ENCODE data around the gene PTGER2.

The PTGER2 gene

GRCh38 chr14:52277552-52277951 lies 36.6 kb upstream of the PTGER2 start:
- Histone ChIP-seq H3K27me3 (ENCODE audit: control insufficient read depth, insufficient read depth, low read length) (no peaks in the 10 kb centered on the region), H3K9me3 (ENCODE audit: control insufficient read depth, low read depth, low read length) (no peaks in the 10 kb centered on the region), H3K9ac (ENCODE audit: low read length) (no peak overlapping the region), H3K4me3 (ENCODE audit: low read length) (no peak overlapping the region), H3K27ac (ENCODE audit: low read length) (no peak overlapping the region), H3K36me3 (ENCODE audit: control insufficient read depth, low read depth, low read length) (no peaks in the 10 kb centered on the region), H3K4me1 (ENCODE audit: control insufficient read depth, low read depth, low read length) (peaks cover 13% of the 10 kb centered on the region)

GRCh38 chr14:52279408-52279807 lies 34.7 kb upstream of the PTGER2 start:
- H3K9me3 ChIP-seq (ENCODE audit: control insufficient read depth, low read depth, low read length): no peaks in the 10 kb centered on the region
- no peaks in the 10 kb centered on the region for H3K36me3 ChIP-seq (ENCODE audit: control insufficient read depth, low read depth, low read length)
- no peak overlapping the region for H3K4me3 ChIP-seq (ENCODE audit: low read length)
- H3K27me3 ChIP-seq (ENCODE audit: control insufficient read depth, insufficient read depth, low read length): no peaks in the 10 kb centered on the region
- no peak overlapping the region for H3K27ac ChIP-seq (ENCODE audit: low read length)
- H3K9ac ChIP-seq (ENCODE audit: low read length): no peak overlapping the region
- peaks cover 13% of the 10 kb centered on the region for H3K4me1 ChIP-seq (ENCODE audit: control insufficient read depth, low read depth, low read length)

- Histone ChIP-seq H3K9me3 (ENCODE audit: control insufficient read depth, low read depth, low read length) (no peaks in the 10 kb centered on the region), H3K27me3 (ENCODE audit: control insufficient read depth, insufficient read depth, low read length) (no peaks in the 10 kb centered on the region), H3K27ac (ENCODE audit: low read length) (no peak overlapping the region), H3K4me1 (ENCODE audit: control insufficient read depth, low read depth, low read length) (peaks cover 17% of the 10 kb centered on the region), H3K36me3 (ENCODE audit: control insufficient read depth, low read depth, low read length) (no peaks in the 10 kb centered on the region), H3K9ac (ENCODE audit: low read length) (no peak overlapping the region), H3K4me3 (ENCODE audit: low read length) (no peak overlapping the region)
These were observed 31.0 kb upstream of the PTGER2 start for GRCh38 chr14:52283099-52283498.

GRCh38 chr14:52286661-52287649 lies 27.2 kb upstream of the PTGER2 start:
- Histone ChIP-seq H3K4me3 (ENCODE audit: low read length) (no peak overlapping the region), H3K9ac (ENCODE audit: low read length) (no peak overlapping the region), H3K27me3 (ENCODE audit: control insufficient read depth, insufficient read depth, low read length) (no peaks in the 10 kb centered on the region), H3K27ac (ENCODE audit: low read length) (no peak overlapping the region), H3K9me3 (ENCODE audit: control insufficient read depth, low read depth, low read length) (no peaks in the 10 kb centered on the region), H3K4me1 (ENCODE audit: control insufficient read depth, low read depth, low read length) (peaks cover 7% of the 10 kb centered on the region), H3K36me3 (ENCODE audit: control insufficient read depth, low read depth, low read length) (no peaks in the 10 kb centered on the region)

GRCh38 chr14:52296378-52296777 lies 17.7 kb upstream of the PTGER2 start:
- Histone ChIP-seq H3K9me3 (ENCODE audit: control insufficient read depth, low read depth, low read length) (no peaks in the 10 kb centered on the region), H3K27me3 (ENCODE audit: control insufficient read depth, insufficient read depth, low read length) (no peaks in the 10 kb centered on the region), H3K36me3 (ENCODE audit: control insufficient read depth, low read depth, low read length) (no peaks in the 10 kb centered on the region), H3K9ac (ENCODE audit: low read length) (no peak overlapping the region), H3K4me3 (ENCODE audit: low read length) (no peak overlapping the region), H3K4me1 (ENCODE audit: control insufficient read depth, low read depth, low read length) (no peaks in the 10 kb centered on the region), H3K27ac (ENCODE audit: low read length) (no peak overlapping the region)

GRCh38 chr14:52298795-52299194 lies 15.3 kb upstream of the PTGER2 start:
- no peak overlapping the region for H3K9ac ChIP-seq (ENCODE audit: low read length)
- no peaks in the 10 kb centered on the region for H3K36me3 ChIP-seq (ENCODE audit: control insufficient read depth, low read depth, low read length)
- H3K27me3 ChIP-seq (ENCODE audit: control insufficient read depth, insufficient read depth, low read length): no peaks in the 10 kb centered on the region
- H3K27ac ChIP-seq (ENCODE audit: low read length): no peak overlapping the region
- H3K4me1 ChIP-seq (ENCODE audit: control insufficient read depth, low read depth, low read length): no peaks in the 10 kb centered on the region
- H3K9me3 ChIP-seq (ENCODE audit: control insufficient read depth, low read depth, low read length): no peaks in the 10 kb centered on the region
- H3K4me3 ChIP-seq (ENCODE audit: low read length): no peak overlapping the region

GRCh38 chr14:52299692-52300278 lies 14.3 kb upstream of the PTGER2 start:
- H3K36me3 ChIP-seq (ENCODE audit: control insufficient read depth, low read depth, low read length): no peaks in the 10 kb centered on the region
- no peaks in the 10 kb centered on the region for H3K4me1 ChIP-seq (ENCODE audit: control insufficient read depth, low read depth, low read length)
- no peaks in the 10 kb centered on the region for H3K9me3 ChIP-seq (ENCODE audit: control insufficient read depth, low read depth, low read length)
- no peak overlapping the region for H3K27ac ChIP-seq (ENCODE audit: low read length)
- no peak overlapping the region for H3K4me3 ChIP-seq (ENCODE audit: low read length)
- no peaks in the 10 kb centered on the region for H3K27me3 ChIP-seq (ENCODE audit: control insufficient read depth, insufficient read depth, low read length)
- no peak overlapping the region for H3K9ac ChIP-seq (ENCODE audit: low read length)

- Histone ChIP-seq H3K4me1 (ENCODE audit: control insufficient read depth, low read depth, low read length) (no peaks in the 10 kb centered on the region), H3K27ac (ENCODE audit: low read length) (no peak overlapping the region), H3K4me3 (ENCODE audit: low read length) (no peak overlapping the region), H3K27me3 (ENCODE audit: control insufficient read depth, insufficient read depth, low read length) (no peaks in the 10 kb centered on the region), H3K9ac (ENCODE audit: low read length) (no peak overlapping the region), H3K9me3 (ENCODE audit: control insufficient read depth, low read depth, low read length) (no peaks in the 10 kb centered on the region), H3K36me3 (ENCODE audit: control insufficient read depth, low read depth, low read length) (no peaks in the 10 kb centered on the region)
These were observed 10.9 kb upstream of the PTGER2 start for GRCh38 chr14:52303236-52303635.

GRCh38 chr14:52304248-52304904 lies 9.7 kb upstream of the PTGER2 start:
- Histone ChIP-seq H3K36me3 (ENCODE audit: control insufficient read depth, low read depth, low read length) (no peaks in the 10 kb centered on the region), H3K27ac (ENCODE audit: low read length) (no peak overlapping the region), H3K9me3 (ENCODE audit: control insufficient read depth, low read depth, low read length) (no peaks in the 10 kb centered on the region), H3K4me3 (ENCODE audit: low read length) (no peak overlapping the region), H3K9ac (ENCODE audit: low read length) (no peak overlapping the region), H3K27me3 (ENCODE audit: control insufficient read depth, insufficient read depth, low read length) (no peaks in the 10 kb centered on the region), H3K4me1 (ENCODE audit: control insufficient read depth, low read depth, low read length) (no peaks in the 10 kb centered on the region)

- Histone ChIP-seq H3K4me1 (ENCODE audit: control insufficient read depth, low read depth, low read length) (no peaks in the 10 kb centered on the region), H3K27me3 (ENCODE audit: control insufficient read depth, insufficient read depth, low read length) (no peaks in the 10 kb centered on the region), H3K27ac (ENCODE audit: low read length) (no peak overlapping the region), H3K36me3 (ENCODE audit: control insufficient read depth, low read depth, low read length) (no peaks in the 10 kb centered on the region), H3K4me3 (ENCODE audit: low read length) (no peak overlapping the region), H3K9me3 (ENCODE audit: control insufficient read depth, low read depth, low read length) (no peaks in the 10 kb centered on the region), H3K9ac (ENCODE audit: low read length) (no peak overlapping the region)
These were observed 9.1 kb upstream of the PTGER2 start for GRCh38 chr14:52305014-52305413.

- H3K4me3 ChIP-seq (ENCODE audit: low read length): no peak overlapping the region
- H3K27me3 ChIP-seq (ENCODE audit: control insufficient read depth, insufficient read depth, low read length): peaks cover 14% of the 10 kb centered on the region
- no peak overlapping the region for H3K9ac ChIP-seq (ENCODE audit: low read length)
- no peaks in the 10 kb centered on the region for H3K36me3 ChIP-seq (ENCODE audit: control insufficient read depth, low read depth, low read length)
- no peaks in the 10 kb centered on the region for H3K9me3 ChIP-seq (ENCODE audit: control insufficient read depth, low read depth, low read length)
- H3K4me1 ChIP-seq (ENCODE audit: control insufficient read depth, low read depth, low read length): no peaks in the 10 kb centered on the region
- no peak overlapping the region for H3K27ac ChIP-seq (ENCODE audit: low read length)
These were observed 6.7 kb upstream of the PTGER2 start for GRCh38 chr14:52307376-52307775.

Data from iPS-18a (cell line).